ENCODE results near the gene DDX10.

DNA sequence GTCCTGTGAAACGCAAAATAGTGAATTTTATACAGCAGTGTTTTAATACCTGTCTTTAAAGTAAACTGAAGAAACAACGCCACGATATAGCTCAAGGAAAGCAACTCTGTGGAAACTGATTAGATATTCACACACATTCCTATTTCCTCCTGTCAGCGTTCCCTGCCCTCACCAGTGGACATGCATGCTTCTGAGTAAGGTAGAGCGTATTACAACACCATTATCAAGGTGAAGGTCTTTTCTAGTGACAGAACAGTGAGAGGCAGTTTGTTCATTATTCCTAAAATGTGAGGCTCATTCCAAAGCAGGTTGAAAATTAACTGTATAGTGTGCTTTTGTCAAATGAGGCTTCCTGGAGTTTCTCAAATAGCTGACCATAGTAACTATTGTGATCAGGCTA is 153.1 kb downstream of the DDX10 start:
- TF ChIP-seq, protein P1, sequence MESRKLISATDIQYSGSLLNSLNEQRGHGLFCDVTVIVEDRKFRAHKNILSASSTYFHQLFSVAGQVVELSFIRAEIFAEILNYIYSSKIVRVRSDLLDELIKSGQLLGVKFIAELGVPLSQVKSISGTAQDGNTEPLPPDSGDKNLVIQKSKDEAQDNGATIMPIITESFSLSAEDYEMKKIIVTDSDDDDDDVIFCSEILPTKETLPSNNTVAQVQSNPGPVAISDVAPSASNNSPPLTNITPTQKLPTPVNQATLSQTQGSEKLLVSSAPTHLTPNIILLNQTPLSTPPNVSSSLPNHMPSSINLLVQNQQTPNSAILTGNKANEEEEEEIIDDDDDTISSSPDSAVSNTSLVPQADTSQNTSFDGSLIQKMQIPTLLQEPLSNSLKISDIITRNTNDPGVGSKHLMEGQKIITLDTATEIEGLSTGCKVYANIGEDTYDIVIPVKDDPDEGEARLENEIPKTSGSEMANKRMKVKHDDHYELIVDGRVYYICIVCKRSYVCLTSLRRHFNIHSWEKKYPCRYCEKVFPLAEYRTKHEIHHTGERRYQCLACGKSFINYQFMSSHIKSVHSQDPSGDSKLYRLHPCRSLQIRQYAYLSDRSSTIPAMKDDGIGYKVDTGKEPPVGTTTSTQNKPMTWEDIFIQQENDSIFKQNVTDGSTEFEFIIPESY (IDR thresholded peaks at IDR 0.05): no peak
- TF ChIP-seq CTCF (IDR thresholded peaks at IDR 0.05; ENCODE audit: low read depth, low read length, missing input control): no peak
- TF ChIP-seq TAF1 (conservative IDR thresholded peaks at IDR 0.05): no peak
